RWPE1 (cell line): Measurements from ENCODE around the gene ZNF544.
"Not testable (repeated sequence)": the region's sequence is repeated elsewhere in the genome, so short reads cannot be mapped to it uniquely, and the experiment has no call there.

Experiments
- CTCF ChIA-PET: fragments of 350-600 bp; sonication (Branson Sonifier 250); formaldehyde crosslinking; extraction: SDS; loops from one replicate; lab custom pipeline; 2021; lab: Yijun Ruan, JAX
- POLR2A ChIA-PET: fragments of 400-600 bp; formaldehyde crosslinking; extraction: SDS; loops from one replicate; lab custom pipeline; 2020; ENCODE audit warnings: antibody characterized with exemption; ENCODE audit not compliant: low non-redundant PET; lab: Yijun Ruan, JAX
- DNase-seq: peaks from one replicate; pipeline ENCODE4 v3.0.0; 2012; ENCODE audit warnings: low spot score
- H3K27ac ChIP-seq: fragments of 450-650 bp; 2 replicates; pipeline ENCODE4 v1.5.1; 2017
- CTCF ChIP-seq: fragments of 450-650 bp; conservative IDR thresholded peaks from 2 replicates; pipeline ENCODE4 v1.5.1; 2017; ENCODE audit warnings: low read depth, mild to moderate bottlenecking

ZNF544 gene

GRCh38 chr19:58243351-58243750 lies 14.6 kb downstream of the ZNF544 start:
- no peak overlapping the region for H3K27ac ChIP-seq
- no peak for TF ChIP-seq CTCF
- POLR2A ChIA-PET, result no interaction called here
- CTCF ChIA-PET, result no interaction called here
- no peak for DNase-seq

GRCh38 chr19:58248886-58249285 lies 20.2 kb downstream of the ZNF544 start:
- CTCF ChIA-PET, result no interaction called here
- no peak for TF ChIP-seq CTCF
- no peak overlapping the region for H3K27ac ChIP-seq
- POLR2A ChIA-PET, result no interaction called here
- DNase-seq, result no peak

- CTCF ChIA-PET, result no interaction called here
- DNase-seq, result no peak
- no peak for TF ChIP-seq CTCF
- POLR2A ChIA-PET, result no interaction called here
- no peak overlapping the region for H3K27ac ChIP-seq
Observed at GRCh38 chr19:58252102-58252685, 23.5 kb downstream of the ZNF544 start.

- CTCF ChIA-PET, POLR2A ChIA-PET, DNase-seq, H3K27ac ChIP-seq: not testable (repeated sequence)
Observed at GRCh38 chr19:58258259-58258658, 29.5 kb downstream of the ZNF544 start.

GRCh38 chr19:58261600-58261967 lies 32.9 kb downstream of the ZNF544 start:
- POLR2A ChIA-PET, result no interaction called here
- no peak for DNase-seq
- H3K27ac ChIP-seq, result no peak overlapping the region
- no peak for TF ChIP-seq CTCF
- CTCF ChIA-PET, result no interaction called here

GRCh38 chr19:58261968-58262921 lies 33.5 kb downstream of the ZNF544 start:
- ChIA-PET CTCF (no interaction called here), POLR2A (no interaction called here)
- TF ChIP-seq CTCF, result no peak
- H3K27ac ChIP-seq, result no peak overlapping the region
- no peak for DNase-seq

- TF ChIP-seq CTCF, result no peak
- ChIA-PET CTCF (no interaction called here), POLR2A (no interaction called here)
- DNase-seq, result no peak
- no peak overlapping the region for H3K27ac ChIP-seq
Observed at GRCh38 chr19:58262922-58263296, 34.2 kb downstream of the ZNF544 start.
